Measurements from ENCODE around the gene CDK5.
A peak's percentile ranks its signal among the peaks of the same experiment; 100 is the strongest.

CDK5 gene

GRCh38 chr7:151071032-151071866 lies 13.6 kb upstream of the CDK5 start:
- DNase-seq = no peak

- DNase-seq = no peak
Measured at GRCh38 chr7:151070574-151070960, 12.9 kb upstream of the CDK5 start.

- no peak for DNase-seq
Measured at GRCh38 chr7:151069841-151070573, 12.3 kb upstream of the CDK5 start.

GRCh38 chr7:151068069-151068773 lies 10.5 kb upstream of the CDK5 start:
- no peak for DNase-seq

GRCh38 chr7:151066273-151066974 lies 8.7 kb upstream of the CDK5 start:
- no peak for DNase-seq

- DNase-seq = no peak
Measured at GRCh38 chr7:151065516-151065915, 7.8 kb upstream of the CDK5 start.

GRCh38 chr7:151064993-151065392 lies 7.3 kb upstream of the CDK5 start:
- DNase-seq = no peak

- no peak for DNase-seq
Measured at GRCh38 chr7:151064454-151064853, 6.8 kb upstream of the CDK5 start.

- DNase-seq = no peak
Measured at GRCh38 chr7:151063212-151063561, 5.5 kb upstream of the CDK5 start.

- DNase-seq = no peak
Measured at GRCh38 chr7:151062399-151063211, 4.9 kb upstream of the CDK5 start.

GRCh38 chr7:151062111-151062398 lies 4.4 kb upstream of the CDK5 start:
- no peak for DNase-seq

- DNase-seq = no peak
Measured at GRCh38 chr7:151061213-151062110, 3.8 kb upstream of the CDK5 start.

- peak; percentile 22 for DNase-seq
Measured at GRCh38 chr7:151060416-151061212, 2.9 kb upstream of the CDK5 start.

- DNase-seq = no peak
Measured at GRCh38 chr7:151060113-151060415, 2.4 kb upstream of the CDK5 start.

- DNase-seq = peak; percentile 72
Measured at GRCh38 chr7:151059367-151060112, 1.8 kb upstream of the CDK5 start, which contains the start of gene SLC4A2. SLC4A2 (plus strand) TSS chr7:151059589; CDS start chr7:151061988, 2,399 bp downstream.

- no peak for DNase-seq
Measured at GRCh38 chr7:151058781-151059366, 1.2 kb upstream of the CDK5 start.

GRCh38 chr7:151057989-151058780 lies 488 bp upstream of the CDK5 start:
- DNase-seq = peak; percentile 99

- DNase-seq = no peak
Measured at GRCh38 chr7:151056666-151057505, 811 bp downstream of the CDK5 start.
